HEK293 (cell line): ENCODE data around the gene IFNA2.
"Not testable (repeated sequence)": the region's sequence is repeated elsewhere in the genome, so short reads cannot be mapped to it uniquely, and the experiment has no call there.

ENCODE experiments used
- CTCF ChIA-PET: fragments of 350-600 bp; formaldehyde crosslinking; extraction: SDS; loops from one replicate; lab custom pipeline; 2021; ENCODE audit warnings: antibody characterized with exemption; lab: Yijun Ruan, JAX
- POLR2A ChIA-PET: fragments of 300-600 bp; formaldehyde crosslinking; extraction: SDS; loops from one replicate; lab custom pipeline; 2020; ENCODE audit warnings: antibody characterized with exemption, inconsistent platforms; lab: Yijun Ruan, JAX
- H3K27ac ChIP-seq: fragments of 200-500 bp; sonication (Bioruptor generic); 2 replicates; pipeline ENCODE4 v1.5.1; 2014; ENCODE audit warnings: low read depth, low read length, control low read depth, inconsistent platforms; ENCODE audit errors: extremely low read depth
- H3K36me3 ChIP-seq, 2 experiments: fragments of 200-500 bp in 1 of 2; sonication (Bioruptor generic) in 1 of 2; 1 replicate in 1 of 2; 2 replicates in 1 of 2; pipeline ENCODE4 v1.5.1; 2014 to 2017; ENCODE audit warnings: inconsistent platforms in 2 of 2, low read length in 2 of 2; ENCODE audit not compliant: control insufficient read depth in 2 of 2, insufficient read depth in 1 of 2
- H3K4me1 ChIP-seq: fragments of 200-500 bp; sonication (Bioruptor generic); 2 replicates; pipeline ENCODE4 v1.5.1; 2014; ENCODE audit warnings: mild to moderate bottlenecking, low read length, inconsistent platforms; ENCODE audit not compliant: control insufficient read depth, insufficient read depth
- H3K4me3 ChIP-seq: 2 replicates; pipeline ENCODE4 v1.5.1; 2011; ENCODE audit warnings: low read depth, mild to moderate bottlenecking, control low read depth, low read length, moderate library complexity
- H3K9me3 ChIP-seq: fragments of 200-500 bp; sonication (Bioruptor generic); 2 replicates; pipeline ENCODE4 v1.5.1; 2014; ENCODE audit warnings: low read depth, low read length, inconsistent platforms; ENCODE audit not compliant: control insufficient read depth, insufficient read depth
- RBAK ChIP-seq: fragments of 450-650 bp; formaldehyde crosslinking; IDR thresholded peaks from 2 replicates; pipeline ENCODE4 v1.5.1; 2016; ENCODE audit warnings: missing biosample characterization, missing genetic modification characterization
- SCRT2 ChIP-seq: fragments of 450-650 bp; formaldehyde crosslinking; IDR thresholded peaks from 2 replicates; pipeline ENCODE4 v1.5.1; 2016; ENCODE audit warnings: missing biosample characterization, missing genetic modification characterization
- ZFP69B ChIP-seq: fragments of 450-650 bp; formaldehyde crosslinking; IDR thresholded peaks from 2 replicates; pipeline ENCODE4 v1.5.1; 2016; ENCODE audit warnings: missing biosample characterization, missing genetic modification characterization
- ZNF140 ChIP-seq: fragments of 450-650 bp; formaldehyde crosslinking; IDR thresholded peaks from 2 replicates; pipeline ENCODE4 v1.5.1; 2016; ENCODE audit warnings: missing biosample characterization, missing genetic modification characterization
- ZNF335 ChIP-seq: fragments of 450-650 bp; formaldehyde crosslinking; conservative IDR thresholded peaks from 2 replicates; pipeline ENCODE4 v1.5.1; 2016; ENCODE audit warnings: missing biosample characterization, missing genetic modification characterization
- ZNF398 ChIP-seq: fragments of 450-650 bp; formaldehyde crosslinking; IDR thresholded peaks from 2 replicates; pipeline ENCODE4 v1.5.1; 2017; ENCODE audit warnings: missing biosample characterization, missing genetic modification characterization
- ZNF48 ChIP-seq: fragments of 450-650 bp; formaldehyde crosslinking; IDR thresholded peaks from 2 replicates; pipeline ENCODE4 v1.5.1; 2016; ENCODE audit warnings: missing biosample characterization, missing genetic modification characterization
- ZNF768 ChIP-seq: fragments of 450-650 bp; formaldehyde crosslinking; IDR thresholded peaks from 2 replicates; pipeline ENCODE4 v1.5.1; 2018; ENCODE audit warnings: missing biosample characterization, mild to moderate bottlenecking, missing genetic modification characterization
- ZNF785 ChIP-seq: fragments of 450-650 bp; formaldehyde crosslinking; IDR thresholded peaks from 2 replicates; pipeline ENCODE4 v1.5.1; 2016; ENCODE audit warnings: missing biosample characterization, missing genetic modification characterization
- ZNF792 ChIP-seq: fragments of 450-650 bp; formaldehyde crosslinking; IDR thresholded peaks from 2 replicates; pipeline ENCODE4 v1.5.1; 2016; ENCODE audit warnings: missing biosample characterization, missing genetic modification characterization
- TF ChIP-seq, protein P1 (sequence below): fragments of 450-650 bp; formaldehyde crosslinking; IDR thresholded peaks from 2 replicates; pipeline ENCODE4 v1.5.1; 2016; ENCODE audit warnings: missing biosample characterization, missing genetic modification characterization
- TF ChIP-seq, protein P2 (sequence below): fragments of 450-650 bp; IDR thresholded peaks from 2 replicates; pipeline ENCODE4 v1.5.1; 2018; ENCODE audit warnings: missing biosample characterization, missing genetic modification characterization
- TF ChIP-seq, protein P3 (sequence below): fragments of 450-650 bp; formaldehyde crosslinking; IDR thresholded peaks from 2 replicates; pipeline ENCODE4 v1.5.1; 2016; ENCODE audit warnings: missing biosample characterization, missing genetic modification characterization
- TF ChIP-seq, protein P4 (sequence below): fragments of 450-650 bp; formaldehyde crosslinking; IDR thresholded peaks from 2 replicates; pipeline ENCODE4 v1.5.1; 2016; ENCODE audit warnings: missing biosample characterization, missing genetic modification characterization, low read depth
- TF ChIP-seq, protein P5 (sequence below): fragments of 450-650 bp; formaldehyde crosslinking; IDR thresholded peaks from 2 replicates; pipeline ENCODE4 v1.5.1; 2016; ENCODE audit warnings: missing biosample characterization, missing genetic modification characterization
- TF ChIP-seq, protein P6 (sequence below): fragments of 450-650 bp; formaldehyde crosslinking; IDR thresholded peaks from 2 replicates; pipeline ENCODE4 v1.5.1; 2017; ENCODE audit warnings: missing biosample characterization, missing genetic modification characterization

Gene IFNA2

GRCh38 chr9:21367957-21368356 is 17.2 kb downstream of the IFNA2 start, which contains the start of gene IFNA13:
IFNA13 (minus strand) TSS chr9:21368057; CDS start chr9:21368010, 47 bp downstream.
- no peaks in the 10 kb centered on the region for H3K4me1 ChIP-seq
- H3K4me3 ChIP-seq, result no peak within 1 kb of the TSS
- POLR2A ChIA-PET, result no interaction called here
- no peaks in the 10 kb centered on the region for H3K9me3 ChIP-seq
- CTCF ChIA-PET, result interaction anchor here (0.7 to 1.4 kb wide), 2 partner anchors 27 to 50 kb away, joined by 3 to 4 read pairs; no protein-coding TSS in a partner anchor
- TF ChIP-seq ZNF140 (tag by site-specific recombination) (no peak), ZNF768 (tag by site-specific recombination) (no peak), ZNF48 (no peak)
- TF ChIP-seq, protein P1, sequence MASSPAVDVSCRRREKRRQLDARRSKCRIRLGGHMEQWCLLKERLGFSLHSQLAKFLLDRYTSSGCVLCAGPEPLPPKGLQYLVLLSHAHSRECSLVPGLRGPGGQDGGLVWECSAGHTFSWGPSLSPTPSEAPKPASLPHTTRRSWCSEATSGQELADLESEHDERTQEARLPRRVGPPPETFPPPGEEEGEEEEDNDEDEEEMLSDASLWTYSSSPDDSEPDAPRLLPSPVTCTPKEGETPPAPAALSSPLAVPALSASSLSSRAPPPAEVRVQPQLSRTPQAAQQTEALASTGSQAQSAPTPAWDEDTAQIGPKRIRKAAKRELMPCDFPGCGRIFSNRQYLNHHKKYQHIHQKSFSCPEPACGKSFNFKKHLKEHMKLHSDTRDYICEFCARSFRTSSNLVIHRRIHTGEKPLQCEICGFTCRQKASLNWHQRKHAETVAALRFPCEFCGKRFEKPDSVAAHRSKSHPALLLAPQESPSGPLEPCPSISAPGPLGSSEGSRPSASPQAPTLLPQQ (tag by site-specific recombination), result no peak
- TF ChIP-seq, protein P2, sequence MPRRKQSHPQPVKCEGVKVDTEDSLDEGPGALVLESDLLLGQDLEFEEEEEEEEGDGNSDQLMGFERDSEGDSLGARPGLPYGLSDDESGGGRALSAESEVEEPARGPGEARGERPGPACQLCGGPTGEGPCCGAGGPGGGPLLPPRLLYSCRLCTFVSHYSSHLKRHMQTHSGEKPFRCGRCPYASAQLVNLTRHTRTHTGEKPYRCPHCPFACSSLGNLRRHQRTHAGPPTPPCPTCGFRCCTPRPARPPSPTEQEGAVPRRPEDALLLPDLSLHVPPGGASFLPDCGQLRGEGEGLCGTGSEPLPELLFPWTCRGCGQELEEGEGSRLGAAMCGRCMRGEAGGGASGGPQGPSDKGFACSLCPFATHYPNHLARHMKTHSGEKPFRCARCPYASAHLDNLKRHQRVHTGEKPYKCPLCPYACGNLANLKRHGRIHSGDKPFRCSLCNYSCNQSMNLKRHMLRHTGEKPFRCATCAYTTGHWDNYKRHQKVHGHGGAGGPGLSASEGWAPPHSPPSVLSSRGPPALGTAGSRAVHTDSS, result no peak
- TF ChIP-seq, protein P3, sequence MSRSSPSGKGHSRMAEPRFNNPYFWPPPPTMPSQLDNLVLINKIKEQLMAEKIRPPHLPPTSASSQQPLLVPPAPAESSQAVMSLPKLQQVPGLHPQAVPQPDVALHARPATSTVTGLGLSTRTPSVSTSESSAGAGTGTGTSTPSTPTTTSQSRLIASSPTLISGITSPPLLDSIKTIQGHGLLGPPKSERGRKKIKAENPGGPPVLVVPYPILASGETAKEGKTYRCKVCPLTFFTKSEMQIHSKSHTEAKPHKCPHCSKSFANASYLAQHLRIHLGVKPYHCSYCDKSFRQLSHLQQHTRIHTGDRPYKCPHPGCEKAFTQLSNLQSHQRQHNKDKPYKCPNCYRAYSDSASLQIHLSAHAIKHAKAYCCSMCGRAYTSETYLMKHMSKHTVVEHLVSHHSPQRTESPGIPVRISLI (tag by site-specific recombination), result no peak
- TF ChIP-seq, protein P4, sequence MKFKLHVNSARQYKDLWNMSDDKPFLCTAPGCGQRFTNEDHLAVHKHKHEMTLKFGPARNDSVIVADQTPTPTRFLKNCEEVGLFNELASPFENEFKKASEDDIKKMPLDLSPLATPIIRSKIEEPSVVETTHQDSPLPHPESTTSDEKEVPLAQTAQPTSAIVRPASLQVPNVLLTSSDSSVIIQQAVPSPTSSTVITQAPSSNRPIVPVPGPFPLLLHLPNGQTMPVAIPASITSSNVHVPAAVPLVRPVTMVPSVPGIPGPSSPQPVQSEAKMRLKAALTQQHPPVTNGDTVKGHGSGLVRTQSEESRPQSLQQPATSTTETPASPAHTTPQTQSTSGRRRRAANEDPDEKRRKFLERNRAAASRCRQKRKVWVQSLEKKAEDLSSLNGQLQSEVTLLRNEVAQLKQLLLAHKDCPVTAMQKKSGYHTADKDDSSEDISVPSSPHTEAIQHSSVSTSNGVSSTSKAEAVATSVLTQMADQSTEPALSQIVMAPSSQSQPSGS, result no peak
- H3K27ac ChIP-seq, result no peak within 1 kb of the TSS
- H3K36me3 ChIP-seq, result no peaks in the 10 kb centered on the region

- H3K9me3 ChIP-seq, H3K4me3 ChIP-seq, H3K4me1 ChIP-seq, H3K27ac ChIP-seq, H3K36me3 ChIP-seq, POLR2A ChIA-PET: not testable (repeated sequence)
- CTCF ChIA-PET, result interaction anchor here (0.7 kb wide), 1 partner anchor 118 kb away, joined by 4 read pairs; no protein-coding TSS in a partner anchor
Observed at GRCh38 chr9:21367169-21367568, 18.0 kb downstream of the IFNA2 start.

DNA sequence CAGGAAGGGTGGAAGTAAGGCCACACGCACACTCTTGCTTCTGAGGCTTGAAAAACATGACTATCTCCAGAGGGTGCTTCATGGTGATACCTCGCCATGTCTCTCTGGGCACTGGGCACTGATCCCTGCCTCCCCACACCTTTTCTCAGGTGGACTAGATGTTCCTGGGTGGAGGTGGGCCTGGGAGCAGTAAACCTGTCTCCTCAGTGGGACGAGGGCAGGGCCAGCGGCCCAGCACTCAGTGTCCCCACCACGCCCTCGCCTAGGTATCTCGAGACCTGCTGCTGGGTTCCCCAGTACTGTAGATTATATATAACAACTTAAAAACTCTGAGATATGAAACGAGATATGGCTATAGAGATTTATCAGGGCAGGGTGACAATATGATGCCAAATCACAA is 22.9 kb downstream of the IFNA2 start:
- Histone ChIP-seq H3K4me3 (no peak overlapping the region), H3K4me1 (no peaks in the 10 kb centered on the region), H3K27ac (no peak overlapping the region), H3K9me3 (no peaks in the 10 kb centered on the region), H3K36me3 (no peaks in the 10 kb centered on the region)
- POLR2A ChIA-PET, result no interaction called here
- CTCF ChIA-PET, result interaction anchor here (0.6 to 0.9 kb wide), 2 partner anchors 8 to 34 kb away, joined by 3 to 4 read pairs; no protein-coding TSS in a partner anchor
- TF ChIP-seq ZNF48 (no peak), ZNF398 (tag by site-specific recombination) (no peak), ZFP69B (tag by site-specific recombination) (no peak), ZNF785 (no peak), RBAK (no peak), ZNF792 (tag by site-specific recombination) (no peak), ZNF335 (tag by site-specific recombination) (no peak), SCRT2 (tag by site-specific recombination) (no peak)
- TF ChIP-seq, protein P5, sequence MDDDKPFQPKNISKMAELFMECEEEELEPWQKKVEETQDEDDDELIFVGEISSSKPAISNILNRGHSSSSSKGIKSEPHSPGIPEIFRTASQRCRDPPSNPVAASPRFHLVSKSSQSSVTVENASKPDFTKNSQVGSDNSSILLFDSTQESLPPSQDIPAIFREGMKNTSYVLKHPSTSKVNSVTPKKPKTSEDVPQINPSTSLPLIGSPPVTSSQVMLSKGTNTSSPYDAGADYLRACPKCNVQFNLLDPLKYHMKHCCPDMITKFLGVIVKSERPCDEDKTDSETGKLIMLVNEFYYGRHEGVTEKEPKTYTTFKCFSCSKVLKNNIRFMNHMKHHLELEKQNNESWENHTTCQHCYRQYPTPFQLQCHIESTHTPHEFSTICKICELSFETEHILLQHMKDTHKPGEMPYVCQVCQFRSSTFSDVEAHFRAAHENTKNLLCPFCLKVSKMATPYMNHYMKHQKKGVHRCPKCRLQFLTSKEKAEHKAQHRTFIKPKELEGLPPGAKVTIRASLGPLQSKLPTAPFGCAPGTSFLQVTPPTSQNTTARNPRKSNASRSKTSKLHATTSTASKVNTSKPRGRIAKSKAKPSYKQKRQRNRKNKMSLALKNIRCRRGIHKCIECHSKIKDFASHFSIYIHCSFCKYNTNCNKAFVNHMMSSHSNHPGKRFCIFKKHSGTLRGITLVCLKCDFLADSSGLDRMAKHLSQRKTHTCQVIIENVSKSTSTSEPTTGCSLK (tag by site-specific recombination), result no peak
- TF ChIP-seq, protein P3 (tag by site-specific recombination), result no peak
- TF ChIP-seq, protein P6, sequence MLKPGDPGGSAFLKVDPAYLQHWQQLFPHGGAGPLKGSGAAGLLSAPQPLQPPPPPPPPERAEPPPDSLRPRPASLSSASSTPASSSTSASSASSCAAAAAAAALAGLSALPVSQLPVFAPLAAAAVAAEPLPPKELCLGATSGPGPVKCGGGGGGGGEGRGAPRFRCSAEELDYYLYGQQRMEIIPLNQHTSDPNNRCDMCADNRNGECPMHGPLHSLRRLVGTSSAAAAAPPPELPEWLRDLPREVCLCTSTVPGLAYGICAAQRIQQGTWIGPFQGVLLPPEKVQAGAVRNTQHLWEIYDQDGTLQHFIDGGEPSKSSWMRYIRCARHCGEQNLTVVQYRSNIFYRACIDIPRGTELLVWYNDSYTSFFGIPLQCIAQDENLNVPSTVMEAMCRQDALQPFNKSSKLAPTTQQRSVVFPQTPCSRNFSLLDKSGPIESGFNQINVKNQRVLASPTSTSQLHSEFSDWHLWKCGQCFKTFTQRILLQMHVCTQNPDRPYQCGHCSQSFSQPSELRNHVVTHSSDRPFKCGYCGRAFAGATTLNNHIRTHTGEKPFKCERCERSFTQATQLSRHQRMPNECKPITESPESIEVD (tag by site-specific recombination), result no peak
